Ovary (tissue), 9 donors: ENCODE results near the gene PACSIN3. TPM values are rescaled to one million over a fixed set of nuclear protein-coding genes. Genes with fewer than 3 reads are reported as not detected.
A peak's percentile ranks its signal among the peaks of the same experiment; 100 is the strongest.

Experiments
- DNase-seq, 5 donors: peaks; one replicate each; pipeline ENCODE4 v3.0.0-alpha.2; 2019 to 2020
- H3K27ac ChIP-seq, 2 donors: fragments of 200-600 bp; one replicate each; pipeline versions ENCODE4 v1.5.1 to v1.8.0; 2019 to 2022
- H3K27me3 ChIP-seq: fragments of 200-600 bp; one replicate; pipeline ENCODE4 v1.8.0; 2022
- H3K36me3 ChIP-seq: fragments of 200-600 bp; sonication (generic); one replicate; pipeline ENCODE4 v1.5.1; 2019
- H3K4me1 ChIP-seq: one replicate; pipeline ENCODE4 v1.8.1; 2013; ENCODE audit warnings: mild to moderate bottlenecking, moderate library complexity; ENCODE audit not compliant: insufficient read depth
- H3K4me3 ChIP-seq: fragments of 200-600 bp; sonication (generic); one replicate; pipeline ENCODE4 v1.5.1; 2017
- H3K9me3 ChIP-seq, 2 donors: fragments of 200-600 bp in 1 of 2; sonication (generic) in 1 of 2; one replicate each; pipeline versions ENCODE4 v1.5.1 to v1.8.1; 2013 to 2019; ENCODE audit warnings: mild to moderate bottlenecking in 1 of 2, moderate library complexity in 1 of 2
- EP300 ChIP-seq: sonication (generic); formaldehyde crosslinking; IDR thresholded peaks from one replicate; pipeline ENCODE4 v1.6.1; 2017; ENCODE audit warnings: antibody characterized with exemption
- POLR2A ChIP-seq: fragments of 450-650 bp; IDR thresholded peaks from one replicate; pipeline ENCODE4 v1.6.1; 2017; ENCODE audit warnings: antibody characterized with exemption, mild to moderate bottlenecking, moderate library complexity
- WGBS, 3 donors: extraction: QIAGEN DNeasy Blood & Tissue Kit in 1 of 3; methylation state at CpG; one replicate each; pipeline versions ENCODE4 v1.1.5 to v1.1.7; 2013 to 2017; 5-methylcytosine and 5-hydroxymethylcytosine counted together
- intact Hi-C, 4 donors: fragments of 100-400 bp; cut with DNase I; formaldehyde crosslinking; loops; one replicate each; pipeline versions ENCODE4 v1.11.0 to v1.15.1; 2022 to 2023
- polyA plus RNA-seq, 2 donors: library from polyadenylated mRNA; stranded (reverse); fragments of 200-250 nt in 1 of 2; fragments of 350-450 nt in 1 of 2; fragmentation: Illumina TruSeq in 1 of 2; extraction: RNeasy Lipid Tissue Mini Kit (QIAGEN cat#74804) in 1 of 2; gene quantifications; one replicate each; pipeline ENCODE4 v1.2.3, GENCODE V29; 2013 to 2014
- total RNA-seq, 7 donors: library from RNA; depleted of rRNA in 2 of 7; stranded (reverse); fragments of >200 nt in 2 of 7; fragmentation: NEBNext Ultra II Directional in 3 of 7; extraction: Animal tissue kit (Norgen Biotek cat#: 25700) in 3 of 7; gene quantifications; one replicate each; pipeline versions ENCODE4 v1.1.0 to v1.2.4, GENCODE V29; 2016 to 2023
- TF ChIP-seq, protein P1 (sequence below), 3 donors: fragments of 450-650 bp in 2 of 3; fragments of 200-600 bp in 1 of 3; IDR thresholded peaks; one replicate each; pipeline versions ENCODE4 v1.5.1 to v1.8.0; 2016 to 2022; ENCODE audit warnings: antibody characterized with exemption in 3 of 3, mild to moderate bottlenecking in 1 of 3
- donor health status: DM: no; HTN: no; CAD: no; lungs with moderate emphysema.
- donor health status: DM: no; HTN: no; CAD: no.
- donor health status: Bipolar disorder and iron deficiency.
- donor health status: DM: yes; HTN: yes; CAD: no.
- donor health status: DM: no; HTN: no; CAD: no.
- donor health status: DM: yes; HTN: yes; CAD: no.

PACSIN3 gene
- total and polyA plus RNA-seq, 9 donors, result 2.9 to 69.8 (median 38.8) TPM

- no peaks in the 10 kb centered on the region for H3K27me3 ChIP-seq
- DNase-seq, result peak in 1 of 5 donors; percentile 32
- WGBS, 3 donors, result 84 to 87% (median 86%) methylated on average over 16 of the region's 16 CpGs
- intact Hi-C loops, result loop anchor here in 1 of 4 donors (2.0 kb wide), 1 partner anchor 264 kb away; no protein-coding TSS in a partner anchor
- no peaks in the 10 kb centered on the region for H3K36me3 ChIP-seq
- H3K4me3 ChIP-seq, result no peak overlapping the region
- H3K27ac ChIP-seq, result no peak overlapping the region
- H3K9me3 ChIP-seq, result no peaks in the 10 kb centered on the region
- H3K4me1 ChIP-seq, result peaks cover 5% of the 10 kb centered on the region
- TF ChIP-seq EP300 (no peak), POLR2A (no peak)
- TF ChIP-seq, protein P1, sequence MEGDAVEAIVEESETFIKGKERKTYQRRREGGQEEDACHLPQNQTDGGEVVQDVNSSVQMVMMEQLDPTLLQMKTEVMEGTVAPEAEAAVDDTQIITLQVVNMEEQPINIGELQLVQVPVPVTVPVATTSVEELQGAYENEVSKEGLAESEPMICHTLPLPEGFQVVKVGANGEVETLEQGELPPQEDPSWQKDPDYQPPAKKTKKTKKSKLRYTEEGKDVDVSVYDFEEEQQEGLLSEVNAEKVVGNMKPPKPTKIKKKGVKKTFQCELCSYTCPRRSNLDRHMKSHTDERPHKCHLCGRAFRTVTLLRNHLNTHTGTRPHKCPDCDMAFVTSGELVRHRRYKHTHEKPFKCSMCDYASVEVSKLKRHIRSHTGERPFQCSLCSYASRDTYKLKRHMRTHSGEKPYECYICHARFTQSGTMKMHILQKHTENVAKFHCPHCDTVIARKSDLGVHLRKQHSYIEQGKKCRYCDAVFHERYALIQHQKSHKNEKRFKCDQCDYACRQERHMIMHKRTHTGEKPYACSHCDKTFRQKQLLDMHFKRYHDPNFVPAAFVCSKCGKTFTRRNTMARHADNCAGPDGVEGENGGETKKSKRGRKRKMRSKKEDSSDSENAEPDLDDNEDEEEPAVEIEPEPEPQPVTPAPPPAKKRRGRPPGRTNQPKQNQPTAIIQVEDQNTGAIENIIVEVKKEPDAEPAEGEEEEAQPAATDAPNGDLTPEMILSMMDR (IDR thresholded peaks at IDR 0.05), result no peak
Measured at GRCh38 chr11:47152126-47152952, 33.9 kb downstream of the PACSIN3 start.

- Histone ChIP-seq H3K36me3 (no peaks in the 10 kb centered on the region), H3K4me1 (peaks cover 5% of the 10 kb centered on the region), H3K4me3 (no peak overlapping the region), H3K27me3 (no peaks in the 10 kb centered on the region), H3K9me3 (no peaks in the 10 kb centered on the region), H3K27ac (no peak overlapping the region)
- TF ChIP-seq EP300 (no peak), POLR2A (no peak)
- TF ChIP-seq, protein P1 (IDR thresholded peaks at IDR 0.05), result no peak
- no peak for DNase-seq
- 58 to 61% (median 60%) methylated on average over 2 of the region's 2 CpGs for WGBS, 3 donors
- intact Hi-C loops, result no loop called here
Measured at GRCh38 chr11:47149782-47150181, 36.5 kb downstream of the PACSIN3 start.

GRCh38 chr11:47148903-47149531, 37.2 kb downstream of the PACSIN3 start:
- no peak overlapping the region for H3K27ac ChIP-seq
- H3K9me3 ChIP-seq, result no peaks in the 10 kb centered on the region
- TF ChIP-seq EP300 (no peak), POLR2A (no peak)
- TF ChIP-seq, protein P1 (IDR thresholded peaks at IDR 0.05), result no peak
- no peaks in the 10 kb centered on the region for H3K36me3 ChIP-seq
- peak in 1 of 5 donors; percentile 47 for DNase-seq
- 50 to 54% (median 51%) methylated on average over 10 of the region's 10 CpGs for WGBS, 3 donors
- H3K4me3 ChIP-seq, result no peak overlapping the region
- peaks cover 5% of the 10 kb centered on the region for H3K4me1 ChIP-seq
- no peaks in the 10 kb centered on the region for H3K27me3 ChIP-seq
- intact Hi-C loops, result no loop called here

GRCh38 chr11:47148270-47148669, 38.0 kb downstream of the PACSIN3 start:
- Histone ChIP-seq H3K27ac (no peak overlapping the region), H3K9me3 (no peaks in the 10 kb centered on the region), H3K4me3 (no peak overlapping the region), H3K27me3 (no peaks in the 10 kb centered on the region), H3K4me1 (peaks cover 5% of the 10 kb centered on the region), H3K36me3 (no peaks in the 10 kb centered on the region)
- intact Hi-C loops, result no loop called here
- no peak for TF ChIP-seq POLR2A
- no peak for TF ChIP-seq EP300
- WGBS, 3 donors, result 92 to 97% (median 94%) methylated on average over 4 of the region's 4 CpGs
- DNase-seq, result no peak
